DMS114 treated with DMSO at 0.1 percent for 48 hours (cell line): ENCODE results near the gene SUPT20H.

Experiments
- DNase-seq: peaks from one replicate; lab custom pipeline; 2025; ENCODE audit not compliant: unreplicated experiment; lab: John Stamatoyannopoulos, UW

Gene SUPT20H

DNA sequence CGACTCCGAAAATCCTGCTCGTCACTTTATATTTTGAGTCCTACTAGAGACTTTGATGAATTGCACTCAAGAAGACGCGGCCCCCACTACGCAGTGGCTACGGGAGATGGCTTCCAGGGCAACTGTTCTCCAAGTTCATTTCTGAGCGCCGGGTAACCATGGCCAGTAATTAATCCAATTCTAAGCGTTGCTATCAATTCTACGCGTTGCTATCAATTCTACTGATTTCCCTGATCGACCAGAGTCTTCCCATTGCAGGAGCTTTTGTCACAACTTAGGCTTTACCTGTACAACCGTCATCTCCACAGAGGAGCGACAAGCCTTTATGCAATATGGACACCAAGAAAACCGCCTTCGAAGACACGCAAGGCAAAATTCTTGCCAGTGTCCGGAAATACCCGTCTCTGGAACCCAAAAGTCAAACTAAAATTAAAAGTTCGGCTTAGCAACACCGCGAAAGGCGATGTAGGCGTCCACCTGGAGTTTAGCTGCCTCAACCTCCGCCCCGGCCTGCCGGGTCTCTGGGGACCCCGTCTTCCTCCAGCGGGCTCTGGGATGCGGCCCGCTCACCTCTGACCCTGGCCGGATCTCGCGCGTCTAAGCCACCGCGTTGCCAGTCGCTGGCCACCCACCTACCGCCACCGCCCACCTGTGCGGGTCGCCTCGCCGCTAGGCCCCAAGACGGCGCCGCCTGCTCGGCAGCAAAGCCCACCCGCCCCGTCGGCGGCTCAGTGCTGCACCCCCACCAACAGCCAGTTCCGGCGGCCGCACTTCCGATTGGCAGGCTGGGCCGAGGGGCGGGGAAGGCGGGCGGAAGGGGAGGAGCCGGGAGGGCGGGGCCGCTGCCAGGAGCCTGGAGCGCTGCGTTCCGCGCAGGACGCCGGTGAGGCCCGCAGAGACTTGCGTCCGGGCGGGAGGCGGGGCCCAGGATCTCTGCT lies at the start of gene SUPT20H:
TSS of gene SUPT20H (minus strand) at position 779 of the 938 bp plus-strand sequence. CDS start 8,198 bp downstream, outside the sequence.
- DNase-seq, result peak; percentile 68

DNA sequence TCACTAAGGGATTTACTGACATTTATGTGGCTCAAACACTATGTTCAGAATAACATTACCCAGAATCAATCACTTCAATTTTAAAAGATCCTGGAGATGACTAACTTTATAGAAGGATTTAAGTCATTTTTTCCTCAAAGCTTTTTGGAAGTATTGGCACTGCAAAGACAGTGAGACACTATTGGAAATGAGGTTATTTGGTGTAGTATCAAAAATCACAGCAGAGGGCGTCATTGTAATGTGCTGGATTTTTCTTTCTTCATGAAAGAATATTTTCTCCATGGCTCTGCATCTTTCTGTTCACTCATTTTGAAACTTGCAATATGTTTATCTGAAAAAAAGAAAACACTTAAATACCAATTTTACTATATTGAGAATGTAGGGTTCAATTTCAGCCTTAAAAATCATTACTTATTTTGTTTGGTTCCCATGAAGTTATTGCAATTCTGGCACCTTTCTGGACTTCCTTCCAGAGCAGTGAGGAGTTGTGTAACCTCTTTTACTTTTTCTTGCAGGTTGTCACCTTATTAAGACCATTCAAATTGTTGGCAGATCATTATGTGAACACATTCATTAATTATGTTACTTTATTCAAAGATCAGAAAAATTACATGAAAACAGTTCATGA lies 49.7 kb upstream of the SUPT20H start:
- DNase-seq, result no peak

DNA sequence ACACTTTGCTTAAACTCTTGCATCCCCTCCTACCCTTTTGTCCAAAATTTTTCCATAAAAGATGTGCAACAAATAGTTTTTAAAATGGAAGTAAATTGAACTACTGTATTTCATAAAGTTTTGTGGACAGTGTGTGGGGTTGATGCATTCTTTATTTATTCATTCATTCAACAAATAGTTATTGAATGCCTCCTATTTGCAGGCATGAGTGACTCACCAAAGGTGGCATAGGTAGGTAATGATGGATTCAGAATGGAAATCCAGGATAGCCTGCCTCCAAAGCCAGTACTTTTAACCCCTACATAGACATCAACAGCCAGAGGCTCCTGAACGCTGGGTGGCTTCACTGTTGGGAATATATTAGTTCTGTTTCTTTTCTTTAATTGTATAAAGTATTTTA lies 48.4 kb upstream of the SUPT20H start:
- no peak for DNase-seq

DNA sequence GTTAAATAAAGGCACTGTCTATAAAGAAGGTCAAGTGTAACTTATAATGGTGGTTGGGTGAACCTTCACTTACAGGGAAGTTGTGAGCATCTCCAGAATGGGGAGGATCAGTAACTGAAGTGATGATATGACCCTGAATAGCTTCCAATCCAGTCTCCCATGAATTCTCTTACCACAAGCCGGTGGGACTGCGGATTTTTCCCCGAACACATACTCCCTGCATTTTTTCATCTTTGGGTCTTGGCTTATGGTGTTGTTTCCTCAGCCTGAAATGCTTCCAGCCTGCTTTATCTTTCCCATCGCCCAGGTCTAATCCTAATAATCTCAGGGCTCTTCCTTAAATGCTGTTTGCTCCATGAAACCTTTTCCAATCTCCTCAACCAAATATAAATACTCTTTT lies 48.0 kb upstream of the SUPT20H start:
- DNase-seq, result no peak

DNA sequence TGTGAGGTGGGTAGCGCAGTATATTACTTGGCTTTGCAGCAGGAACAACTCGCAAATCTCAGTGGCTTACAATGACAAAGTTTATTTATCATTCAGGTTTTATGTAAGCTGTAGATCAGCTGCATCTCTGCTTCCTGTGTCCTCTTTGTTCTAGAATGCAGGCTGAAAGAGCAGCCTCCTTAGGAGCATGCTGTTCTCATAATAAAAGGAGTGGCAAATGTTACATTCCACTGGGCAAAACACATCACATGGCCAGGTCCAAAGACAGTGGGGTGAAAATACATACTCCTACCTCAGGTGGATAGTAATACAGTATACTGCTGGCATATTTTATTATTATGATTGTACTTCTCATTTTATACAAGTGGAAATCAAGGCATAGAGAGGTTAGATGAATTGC lies 47.2 kb upstream of the SUPT20H start:
- DNase-seq, result no peak

DNA sequence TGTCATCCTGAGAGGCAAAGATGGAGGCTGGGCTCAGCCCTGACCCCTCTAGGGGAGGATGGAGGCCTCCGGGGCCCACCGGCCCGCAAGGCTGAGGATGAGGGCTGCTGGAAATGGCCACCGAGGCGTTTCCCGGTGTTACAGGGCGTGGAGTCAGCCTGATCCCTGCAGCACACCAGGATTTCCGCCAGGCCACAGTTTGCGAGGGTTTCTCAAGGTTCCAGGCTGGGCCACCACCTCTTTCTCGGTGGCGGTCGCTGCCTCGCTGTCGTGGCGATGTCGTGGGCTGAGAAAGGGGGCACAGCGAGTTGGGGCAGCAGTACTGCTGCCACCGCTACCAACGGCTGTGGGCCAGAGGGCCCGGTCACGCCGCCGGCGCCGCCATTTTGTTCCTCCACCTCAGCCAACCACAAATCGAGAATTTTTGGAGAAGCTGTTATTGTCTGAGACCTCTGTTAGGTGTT lies 45.8 kb upstream of the SUPT20H start, which contains the start of gene CSNK1A1L:
TSS of gene CSNK1A1L (minus strand) at position 414 of the 464 bp plus-strand sequence. CDS start at position 6, 408 bp downstream.
- no peak for DNase-seq

DNA sequence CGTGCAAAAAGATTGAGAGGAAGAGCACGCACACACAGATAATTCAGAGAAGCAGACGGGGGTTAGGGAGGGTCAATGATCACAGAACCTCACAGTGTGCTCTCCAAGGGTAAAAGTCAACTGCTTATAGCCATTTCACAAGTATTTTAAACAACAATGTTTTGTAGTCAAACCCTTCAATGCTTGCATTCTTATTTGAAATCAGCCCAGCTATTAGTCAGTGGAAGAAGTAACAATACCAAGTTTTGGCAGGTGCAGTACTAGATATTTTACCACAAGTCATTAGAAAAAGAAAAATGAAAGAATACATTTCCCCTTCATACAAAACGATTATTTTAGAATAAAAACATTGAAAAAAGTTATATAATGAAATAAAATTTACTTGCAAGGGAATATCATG lies 43.4 kb upstream of the SUPT20H start:
- no peak for DNase-seq

DNA sequence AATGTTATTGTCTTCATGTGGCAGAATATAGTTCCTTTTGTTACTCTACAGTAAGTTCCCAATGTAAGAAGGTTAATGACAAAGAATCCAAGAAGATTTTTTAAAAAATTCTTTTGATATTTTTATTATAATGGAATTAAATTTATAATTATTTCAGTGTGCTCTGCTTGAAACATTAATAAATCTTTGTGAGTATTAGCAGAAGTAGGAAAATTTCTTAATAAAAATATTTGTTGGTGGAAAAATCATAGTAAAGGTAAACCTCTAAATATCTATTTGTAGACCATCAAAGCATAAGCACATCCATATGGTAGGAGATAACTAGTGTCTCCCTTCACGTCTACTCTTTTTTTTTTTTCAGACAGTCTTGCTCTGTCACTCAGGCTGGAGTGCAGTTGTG lies 41.7 kb upstream of the SUPT20H start:
- DNase-seq, result no peak

DNA sequence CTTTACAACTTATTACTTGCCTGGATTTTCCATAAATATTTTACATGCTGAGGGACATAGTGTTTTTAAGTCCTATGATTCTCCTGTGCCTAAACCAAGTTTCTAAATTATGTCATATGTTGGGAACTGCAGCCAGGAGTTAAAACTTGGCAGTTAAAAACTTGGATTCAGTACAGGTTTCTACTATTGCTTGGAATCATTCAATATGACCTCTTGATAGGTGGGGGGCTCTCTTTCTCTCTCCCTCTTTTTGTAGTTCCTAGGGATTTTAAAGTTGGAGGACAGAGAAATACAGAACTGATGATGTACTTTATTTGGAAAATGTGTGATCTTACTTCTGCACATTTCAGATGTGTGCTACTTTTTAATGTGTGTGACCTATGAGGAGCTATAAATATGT lies 41.2 kb upstream of the SUPT20H start:
- no peak for DNase-seq

DNA sequence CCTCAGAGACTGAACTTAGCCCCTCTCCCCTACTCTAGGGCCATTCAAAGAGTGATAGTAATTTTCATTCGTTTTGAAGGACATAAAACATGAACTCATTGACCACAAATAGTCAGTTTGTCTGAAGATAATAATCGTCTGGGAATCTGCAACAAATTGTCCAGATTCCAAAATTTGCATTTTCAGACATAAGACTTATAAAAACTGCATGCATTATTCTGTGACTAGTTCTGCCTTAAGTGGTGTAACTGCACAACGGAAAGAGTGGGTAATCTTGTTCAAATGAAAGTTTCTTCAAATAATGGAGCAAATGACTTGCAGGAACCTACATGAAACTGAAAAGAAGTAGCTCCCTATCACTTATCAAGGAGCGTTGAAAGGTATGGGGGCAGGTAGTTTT lies 37.6 kb upstream of the SUPT20H start:
- DNase-seq, result no peak

DNA sequence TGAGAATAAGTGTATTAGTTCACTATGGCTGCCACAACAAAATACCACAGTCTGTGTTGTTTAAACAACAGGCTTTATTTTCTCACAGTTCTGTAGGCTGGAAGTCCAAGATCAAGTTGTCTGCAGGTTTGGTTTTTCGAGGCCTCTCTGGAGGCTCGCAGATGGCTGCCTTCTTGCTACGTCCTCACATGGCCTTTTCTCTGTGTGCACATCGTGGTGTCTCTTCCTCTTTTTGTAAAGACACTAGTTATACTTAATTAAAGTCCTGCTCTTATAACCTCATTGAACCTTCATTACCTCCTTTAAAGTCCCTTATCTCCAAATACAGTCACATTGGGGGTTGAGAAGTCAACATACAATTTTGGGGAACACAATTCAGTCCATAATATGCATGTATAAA lies 35.4 kb upstream of the SUPT20H start:
- no peak for DNase-seq

DNA sequence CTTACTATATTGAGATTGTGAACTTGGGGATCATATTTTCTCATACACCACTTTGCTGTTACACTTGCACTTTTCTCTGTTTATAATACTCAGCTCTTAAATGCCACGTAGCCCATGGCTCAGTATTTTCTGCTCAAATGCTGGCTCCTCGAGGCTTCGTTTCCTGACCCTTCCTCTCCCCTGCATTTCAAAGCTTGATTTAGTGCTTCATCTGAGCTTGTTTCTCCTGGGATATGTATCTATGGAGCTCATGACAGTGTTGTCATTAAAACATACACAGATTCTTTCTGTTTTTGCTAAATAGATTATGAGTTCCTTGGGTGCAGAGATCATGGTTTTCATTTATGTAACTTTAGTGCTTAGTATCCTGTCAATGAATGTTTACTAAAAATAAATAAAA lies 34.6 kb upstream of the SUPT20H start:
- DNase-seq, result no peak

DNA sequence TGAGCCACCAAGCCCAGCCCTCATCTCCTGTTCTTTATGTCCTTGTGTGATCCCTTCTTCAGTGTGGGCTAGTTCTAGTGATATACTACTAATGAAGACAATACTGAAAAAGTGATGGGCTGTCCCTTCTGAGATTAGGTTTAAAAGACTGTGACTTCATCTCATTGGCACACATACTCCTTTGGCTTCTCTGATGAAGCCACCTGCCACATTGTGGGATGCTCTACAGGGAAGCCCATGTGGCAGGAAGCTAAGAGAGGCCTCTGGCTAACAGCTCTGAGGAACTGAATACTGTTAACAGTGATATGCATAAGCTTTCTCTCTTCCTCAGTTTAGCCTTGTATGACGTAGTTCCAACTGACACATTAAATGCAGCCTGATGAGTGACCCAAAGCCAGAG lies 32.3 kb upstream of the SUPT20H start:
- DNase-seq, result no peak

DNA sequence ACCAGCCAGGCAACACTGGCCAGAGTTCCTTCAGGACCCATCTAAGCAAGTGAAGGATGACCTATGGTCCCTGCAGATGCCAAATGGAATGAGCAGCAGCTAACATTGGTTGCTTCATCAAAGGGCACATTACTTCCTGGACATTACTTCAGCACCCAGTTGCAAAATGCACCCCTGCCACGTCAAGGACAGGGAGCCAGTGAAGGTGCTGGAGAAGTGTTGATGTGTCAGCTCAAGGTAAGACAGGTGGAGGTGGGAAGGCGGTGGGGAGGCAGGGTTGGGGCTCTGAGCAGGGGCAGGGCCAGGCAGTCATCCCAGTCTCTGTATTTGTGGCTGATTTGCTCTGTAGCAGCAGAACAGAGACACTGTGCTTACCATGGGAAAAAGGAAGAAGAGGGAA lies 31.4 kb upstream of the SUPT20H start:
- no peak for DNase-seq

DNA sequence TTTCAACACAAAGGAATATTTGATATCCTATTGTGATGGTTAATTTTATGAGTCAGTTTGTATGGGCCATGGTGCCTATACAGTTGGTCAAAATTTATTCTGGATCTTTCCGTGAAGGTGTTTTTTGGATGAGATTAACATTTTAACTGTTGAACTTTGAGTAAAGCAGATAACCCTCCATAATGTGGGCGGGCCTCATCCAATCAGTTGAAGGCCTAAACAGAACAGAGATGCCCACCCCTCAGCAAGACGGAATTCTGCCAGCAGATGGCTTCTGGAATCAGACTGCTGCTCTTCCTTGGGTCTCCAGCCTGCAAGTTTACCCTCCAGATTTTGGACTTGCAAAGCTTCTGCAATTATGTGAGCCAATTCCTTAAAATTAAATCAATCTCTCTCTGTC lies 30.0 kb upstream of the SUPT20H start:
- no peak for DNase-seq

DNA sequence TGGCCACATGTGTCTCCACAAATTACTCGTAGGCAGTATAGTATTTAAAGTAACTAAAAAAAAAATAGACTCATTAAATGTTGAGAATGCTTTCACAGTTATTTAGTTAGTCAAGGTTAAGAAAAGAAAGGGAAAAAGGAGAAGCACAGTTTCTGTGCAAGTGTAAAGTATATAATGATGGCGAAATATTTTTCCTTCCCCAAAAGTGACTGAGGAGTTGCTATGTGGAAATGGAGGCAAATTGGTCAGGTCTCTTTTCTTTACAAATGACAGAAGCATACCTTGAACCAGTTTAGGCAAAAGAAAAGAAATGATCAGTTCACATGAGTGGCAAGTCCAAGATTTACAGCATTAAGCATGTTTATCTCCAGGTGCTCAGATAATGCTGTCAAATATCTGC lies 28.0 kb upstream of the SUPT20H start:
- no peak for DNase-seq

DNA sequence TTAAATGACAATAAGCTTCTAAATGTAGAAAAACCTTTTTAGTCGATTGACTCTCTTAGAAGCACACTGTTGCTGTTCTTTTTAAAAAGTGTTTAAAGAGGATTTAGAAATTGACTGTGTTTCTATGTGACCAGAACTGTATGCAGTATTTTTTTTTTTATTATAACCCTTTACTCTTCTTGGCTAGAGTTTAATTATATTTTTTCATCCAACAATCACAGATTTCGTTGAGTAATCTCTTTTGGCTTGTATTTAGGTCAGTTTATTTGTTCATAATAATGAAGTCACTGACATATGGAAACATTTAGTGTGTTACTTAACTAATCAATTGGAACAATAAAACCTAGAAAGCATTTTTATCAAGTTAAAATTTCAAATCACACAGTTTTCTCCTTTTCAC lies 26.1 kb upstream of the SUPT20H start:
- no peak for DNase-seq

DNA sequence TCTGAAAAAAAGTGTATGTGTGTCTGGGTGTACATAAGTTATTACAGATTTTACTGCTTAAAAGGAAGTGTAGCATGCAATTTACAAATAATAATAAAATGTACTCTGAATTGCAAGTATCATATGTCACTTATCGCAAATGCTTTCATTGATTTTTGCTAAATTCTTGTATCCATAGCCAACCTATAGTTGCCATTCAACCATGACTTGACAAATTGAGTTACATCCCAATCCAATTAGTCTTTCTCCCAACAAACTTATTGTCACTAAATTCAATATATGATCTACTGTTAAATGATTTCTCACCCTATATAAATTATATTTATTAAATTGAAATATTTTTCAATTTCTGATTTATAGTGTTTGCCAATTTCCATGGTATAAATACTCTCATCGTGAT lies 17.3 kb upstream of the SUPT20H start:
- DNase-seq, result no peak

DNA sequence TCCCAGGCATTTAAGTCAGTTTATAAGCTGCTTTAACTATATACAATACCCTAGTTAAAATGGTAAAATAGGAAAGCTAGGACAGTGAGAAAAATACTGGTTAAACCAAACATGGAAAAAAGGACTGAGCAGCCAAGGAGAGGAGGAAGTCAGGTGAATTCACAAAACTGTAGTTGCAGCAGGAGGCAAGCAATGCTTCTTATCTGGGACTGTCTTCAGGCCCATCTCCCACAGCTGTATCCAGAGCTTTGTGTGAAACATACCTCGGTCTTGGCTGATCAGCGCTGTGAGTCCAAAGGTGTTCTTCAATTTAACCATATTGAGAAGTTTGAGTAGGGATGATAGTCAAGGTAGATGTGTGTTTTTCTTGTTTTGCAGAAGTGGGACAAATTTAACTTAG lies 15.7 kb upstream of the SUPT20H start:
- no peak for DNase-seq

DNA sequence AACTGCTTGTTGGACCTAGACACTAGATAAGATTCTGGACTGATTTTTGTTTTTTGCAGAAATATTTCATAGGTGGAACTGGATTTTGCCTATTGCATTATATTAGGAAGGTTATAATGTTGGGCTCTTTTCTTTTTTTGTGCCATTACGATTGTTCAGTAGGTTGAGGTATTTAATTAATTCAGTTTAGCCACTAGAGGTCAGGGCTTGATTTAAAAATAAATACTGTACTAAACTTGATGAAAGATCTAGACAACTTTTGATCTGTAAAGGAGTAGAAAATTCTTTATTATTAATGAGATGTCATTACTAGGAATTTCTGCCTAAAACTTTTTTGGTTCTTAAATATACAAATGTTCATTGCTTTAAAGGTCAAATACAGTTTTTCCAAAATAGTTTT lies 15.2 kb upstream of the SUPT20H start:
- peak; percentile 1 for DNase-seq

DNA sequence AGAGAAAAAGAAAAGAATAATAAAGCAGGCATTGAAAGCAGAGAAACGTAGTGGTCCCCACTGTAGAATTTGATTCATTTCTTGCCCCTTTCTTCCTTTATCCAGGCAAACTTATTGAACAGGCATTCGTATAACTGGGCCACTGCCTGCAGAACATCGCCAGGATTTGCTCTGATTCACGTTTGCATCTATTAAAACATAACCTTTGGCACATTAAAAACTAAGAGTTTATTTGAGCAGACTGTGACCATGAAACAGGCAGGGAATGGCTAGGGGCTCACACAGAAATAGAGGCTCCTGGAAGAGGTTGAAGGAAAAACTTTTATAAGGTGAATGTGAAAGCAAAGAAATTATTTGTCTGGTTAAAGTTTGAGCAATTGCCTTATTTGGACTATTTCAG lies 12.5 kb upstream of the SUPT20H start:
- no peak for DNase-seq

DNA sequence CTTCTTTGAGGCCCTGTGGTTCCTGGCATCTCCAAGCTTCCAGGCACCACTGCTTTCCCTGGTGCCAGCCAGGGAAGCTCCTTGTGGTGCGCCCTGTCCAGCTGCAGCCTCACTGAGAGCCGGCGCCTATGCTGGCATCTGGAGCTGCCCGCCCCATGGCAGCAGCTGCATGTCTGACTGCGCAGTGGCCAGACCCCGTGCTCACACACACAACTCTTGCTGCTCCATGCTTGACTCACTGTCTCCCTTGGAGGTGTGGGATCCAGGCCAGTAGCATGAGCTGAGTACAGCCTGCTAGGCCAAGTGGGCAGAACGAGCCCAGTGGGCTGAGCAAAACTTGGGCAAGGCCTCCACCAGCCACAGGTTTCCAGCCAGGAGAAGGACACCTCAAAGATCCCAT lies 11.5 kb upstream of the SUPT20H start:
- DNase-seq, result no peak
